OCI-LY1 (cell line): Measurements from ENCODE around the gene RAB11FIP4.

Source experiments
- H2AFZ ChIP-seq: fragments of 200-600 bp; sonication (generic), shearing (Covaris generic); 2 replicates; pipeline ENCODE4 v1.6.0; 2014; ENCODE audit warnings: antibody characterized with exemption, mild to moderate bottlenecking, low read length
- H3F3A ChIP-seq: fragments of 200-600 bp; sonication (generic), shearing (Covaris generic); 2 replicates; pipeline ENCODE4 v1.6.0; 2014; ENCODE audit warnings: mild to moderate bottlenecking, antibody characterized with exemption, low read length, moderate library complexity; ENCODE audit not compliant: insufficient read depth
- H3K27ac ChIP-seq: fragments of 200-600 bp; sonication (generic); 2 replicates; pipeline ENCODE4 v1.5.1; 2014; ENCODE audit warnings: low read length, mixed run types, mild to moderate bottlenecking, low read depth; ENCODE audit not compliant: poor library complexity, severe bottlenecking
- H3K27me3 ChIP-seq: fragments of 200-600 bp; sonication (generic); 2 replicates; pipeline ENCODE4 v1.6.0; 2014; ENCODE audit warnings: antibody characterized with exemption, mild to moderate bottlenecking, low read length, moderate library complexity; ENCODE audit not compliant: insufficient read depth
- H3K36me3 ChIP-seq: fragments of 200-600 bp; sonication (generic); 2 replicates; pipeline ENCODE4 v1.6.1; 2014; ENCODE audit warnings: mild to moderate bottlenecking, antibody characterized with exemption, low read length, moderate library complexity, mixed read lengths; ENCODE audit not compliant: insufficient read depth
- H3K4me1 ChIP-seq: fragments of 200-600 bp; sonication (generic); 2 replicates; pipeline ENCODE4 v1.5.1; 2014; ENCODE audit warnings: mild to moderate bottlenecking, low read length, moderate library complexity; ENCODE audit not compliant: insufficient read depth, severe bottlenecking
- H3K4me2 ChIP-seq: fragments of 200-600 bp; sonication (generic), shearing (Covaris generic); 2 replicates; pipeline ENCODE4 v1.6.1; 2014; ENCODE audit warnings: low read length
- H3K4me3 ChIP-seq: fragments of 200-600 bp; sonication (generic); 2 replicates; pipeline ENCODE4 v1.5.1; 2014; ENCODE audit warnings: low read length, low read depth, mild to moderate bottlenecking, mixed read lengths; ENCODE audit not compliant: poor library complexity, severe bottlenecking
- H3K79me2 ChIP-seq: fragments of 200-600 bp; shearing (Covaris generic); 2 replicates; pipeline ENCODE4 v1.6.1; 2016; ENCODE audit warnings: mixed run types, low read length, mixed read lengths; ENCODE audit not compliant: insufficient read depth
- H3K9ac ChIP-seq: fragments of 200-600 bp; sonication (generic), shearing (Covaris generic); 2 replicates; pipeline ENCODE4 v1.6.1; 2014; ENCODE audit warnings: mild to moderate bottlenecking, low read length, mixed read lengths
- H3K9me2 ChIP-seq: fragments of 200-600 bp; sonication (generic), shearing (Covaris generic); 2 replicates; pipeline ENCODE4 v1.6.1; 2014; ENCODE audit warnings: low read depth, mild to moderate bottlenecking, low read length, mixed read lengths
- H3K9me3 ChIP-seq: fragments of 200-600 bp; shearing (Covaris generic); 2 replicates; pipeline ENCODE4 v1.6.1; 2014; ENCODE audit warnings: low read length, mixed read lengths
- H4K20me1 ChIP-seq: fragments of 200-600 bp; sonication (generic), shearing (Covaris generic); 2 replicates; pipeline ENCODE4 v1.6.0; 2016; ENCODE audit warnings: mild to moderate bottlenecking, low read length; ENCODE audit not compliant: insufficient read depth
- EZH2 ChIP-seq: fragments of 200-600 bp; sonication (generic), shearing (Covaris generic); IDR thresholded peaks from 2 replicates; pipeline ENCODE4 v1.8.0; 2017; ENCODE audit warnings: borderline replicate concordance, mixed run types, mild to moderate bottlenecking, antibody characterized with exemption, low read length, moderate library complexity, mixed read lengths
- TF ChIP-seq, protein P1 (sequence below): fragments of 200-600 bp; sonication (generic), shearing (Covaris generic); IDR thresholded peaks from 2 replicates; pipeline ENCODE4 v1.5.1; 2017; ENCODE audit warnings: mild to moderate bottlenecking, antibody characterized with exemption, low read length, moderate library complexity, mixed read lengths

Gene RAB11FIP4

DNA sequence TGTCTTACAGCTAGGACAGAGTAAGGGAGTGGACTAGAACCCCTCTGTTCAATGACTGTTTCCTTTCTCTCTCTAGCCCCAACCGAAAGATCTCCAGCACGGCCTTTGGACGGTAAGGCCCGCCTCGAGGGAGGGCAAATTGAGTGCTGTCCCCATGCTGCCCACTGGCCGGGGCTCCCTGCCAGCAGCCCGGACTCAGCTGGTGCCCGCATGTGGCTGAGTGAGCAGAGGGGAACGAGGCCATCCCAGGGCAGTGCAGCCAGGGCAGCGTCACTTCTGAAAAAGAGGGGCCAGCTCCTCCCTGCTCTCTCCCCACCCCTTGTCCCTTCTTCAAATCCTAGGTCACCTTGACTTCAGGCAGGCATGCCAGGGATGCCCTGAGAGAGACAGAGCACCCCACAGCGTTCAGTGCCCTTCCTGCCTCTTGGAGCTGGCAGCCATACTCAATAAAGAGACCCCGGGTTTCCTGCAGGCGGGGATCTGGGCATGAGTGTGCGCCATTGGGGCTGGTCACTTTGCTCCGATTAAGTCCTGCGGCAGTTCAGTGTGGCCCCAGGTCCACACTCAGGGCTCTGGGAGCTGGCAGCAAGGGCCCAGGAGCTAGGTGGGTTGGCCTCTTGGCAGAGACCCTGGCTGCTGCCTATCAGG, 130.9 kb downstream of the RAB11FIP4 start:
- no peak overlapping the region for H3K4me2 ChIP-seq
- H4K20me1 ChIP-seq: no peaks in the 10 kb centered on the region
- no peaks in the 10 kb centered on the region for H3K79me2 ChIP-seq
- no peaks in the 10 kb centered on the region for H3K27me3 ChIP-seq
- H3K9me2 ChIP-seq: no peaks in the 10 kb centered on the region
- no peaks in the 10 kb centered on the region for H3F3A ChIP-seq
- peaks cover 8% of the 10 kb centered on the region for H3K9me3 ChIP-seq
- H3K36me3 ChIP-seq: peaks cover 23% of the 10 kb centered on the region
- no peak overlapping the region for H3K4me3 ChIP-seq
- no peak overlapping the region for H2AFZ ChIP-seq
- TF ChIP-seq EZH2: no peak
- TF ChIP-seq, protein P1, sequence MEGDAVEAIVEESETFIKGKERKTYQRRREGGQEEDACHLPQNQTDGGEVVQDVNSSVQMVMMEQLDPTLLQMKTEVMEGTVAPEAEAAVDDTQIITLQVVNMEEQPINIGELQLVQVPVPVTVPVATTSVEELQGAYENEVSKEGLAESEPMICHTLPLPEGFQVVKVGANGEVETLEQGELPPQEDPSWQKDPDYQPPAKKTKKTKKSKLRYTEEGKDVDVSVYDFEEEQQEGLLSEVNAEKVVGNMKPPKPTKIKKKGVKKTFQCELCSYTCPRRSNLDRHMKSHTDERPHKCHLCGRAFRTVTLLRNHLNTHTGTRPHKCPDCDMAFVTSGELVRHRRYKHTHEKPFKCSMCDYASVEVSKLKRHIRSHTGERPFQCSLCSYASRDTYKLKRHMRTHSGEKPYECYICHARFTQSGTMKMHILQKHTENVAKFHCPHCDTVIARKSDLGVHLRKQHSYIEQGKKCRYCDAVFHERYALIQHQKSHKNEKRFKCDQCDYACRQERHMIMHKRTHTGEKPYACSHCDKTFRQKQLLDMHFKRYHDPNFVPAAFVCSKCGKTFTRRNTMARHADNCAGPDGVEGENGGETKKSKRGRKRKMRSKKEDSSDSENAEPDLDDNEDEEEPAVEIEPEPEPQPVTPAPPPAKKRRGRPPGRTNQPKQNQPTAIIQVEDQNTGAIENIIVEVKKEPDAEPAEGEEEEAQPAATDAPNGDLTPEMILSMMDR: no peak
- peaks cover 11% of the 10 kb centered on the region for H3K4me1 ChIP-seq
- H3K9ac ChIP-seq: no peak overlapping the region
- H3K27ac ChIP-seq: no peak overlapping the region

GRCh38 chr17:31522987-31523495, 131.6 kb downstream of the RAB11FIP4 start:
- Histone ChIP-seq H3F3A (no peaks in the 10 kb centered on the region), H3K9ac (no peak overlapping the region), H3K4me2 (no peak overlapping the region), H3K27me3 (no peaks in the 10 kb centered on the region), H3K9me2 (no peaks in the 10 kb centered on the region), H3K4me3 (no peak overlapping the region), H3K36me3 (peaks cover 23% of the 10 kb centered on the region), H4K20me1 (no peaks in the 10 kb centered on the region), H3K9me3 (peaks cover 8% of the 10 kb centered on the region), H3K27ac (no peak overlapping the region), H3K79me2 (no peaks in the 10 kb centered on the region), H3K4me1 (peaks cover 11% of the 10 kb centered on the region), H2AFZ (no peak overlapping the region)
- no peak for TF ChIP-seq EZH2
- TF ChIP-seq, protein P1: no peak

DNA sequence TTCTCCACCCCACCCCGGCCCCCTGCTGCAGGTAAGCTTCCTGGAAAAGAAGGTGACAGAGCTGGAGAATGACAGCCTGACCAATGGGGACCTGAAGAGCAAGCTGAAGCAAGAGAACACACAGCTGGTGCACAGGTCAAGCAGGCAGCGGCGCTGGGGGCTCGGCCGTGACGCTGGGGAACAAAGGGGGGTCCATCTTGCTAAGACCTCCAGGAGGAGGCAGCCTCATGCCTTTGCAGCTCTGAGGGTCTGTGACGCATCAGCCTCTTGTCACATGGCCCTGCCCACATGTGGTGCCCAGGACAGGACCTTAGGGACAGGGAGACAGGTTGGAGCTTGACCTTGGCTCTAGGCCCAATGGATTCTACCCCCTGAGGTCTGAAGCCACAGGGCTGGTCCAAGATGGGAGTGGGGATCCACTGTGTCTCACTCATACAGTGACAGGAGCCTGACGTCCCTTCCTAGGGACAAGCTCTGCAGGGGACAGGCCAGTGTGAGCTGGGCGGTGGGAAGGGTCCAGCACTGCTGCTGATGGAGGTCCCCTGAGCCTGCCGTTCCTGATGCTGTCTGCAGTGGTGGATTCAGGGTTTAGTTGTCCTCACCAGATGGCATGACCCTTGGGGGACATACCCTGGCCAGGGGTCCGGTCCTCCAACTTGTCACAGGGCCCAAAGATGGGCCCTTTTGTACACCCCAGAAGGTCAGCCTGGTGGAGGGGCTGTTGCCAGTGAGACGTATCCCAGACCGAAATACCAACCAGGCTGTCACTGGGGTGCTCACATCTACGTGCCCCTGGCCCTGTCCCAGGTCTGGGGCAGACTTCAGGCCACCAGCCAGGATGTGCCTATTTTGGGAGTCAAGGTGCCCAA, 132.6 kb downstream of the RAB11FIP4 start:
- H3K36me3 ChIP-seq: peaks cover 23% of the 10 kb centered on the region
- TF ChIP-seq, protein P1: no peak
- no peak for TF ChIP-seq EZH2

More for the DNA sequence above, 132.6 kb downstream of the RAB11FIP4 start:
- Histone ChIP-seq H3K9me2 (no peaks in the 10 kb centered on the region), H3F3A (no peaks in the 10 kb centered on the region), H4K20me1 (no peaks in the 10 kb centered on the region), H2AFZ (no peak overlapping the region), H3K4me1 (peaks cover 11% of the 10 kb centered on the region), H3K4me3 (no peak overlapping the region), H3K79me2 (no peaks in the 10 kb centered on the region), H3K9ac (no peak overlapping the region), H3K27ac (no peak overlapping the region), H3K9me3 (peaks cover 8% of the 10 kb centered on the region), H3K27me3 (no peaks in the 10 kb centered on the region), H3K4me2 (no peak overlapping the region)
